NCI-H2029 treated with DMSO at 0.1 percent for 48 hours (cell line): Measurements from ENCODE around the gene B4GALT3.

Experiments used
- DNase-seq: peaks from one replicate; lab custom pipeline; 2025; lab: John Stamatoyannopoulos, UW

The B4GALT3 gene

GRCh38 chr1:161206411-161207140, 29.3 kb upstream of the B4GALT3 start:
- no peak for DNase-seq

GRCh38 chr1:161201836-161202712, 24.8 kb upstream of the B4GALT3 start, which contains the start of gene NDUFS2:
TSS of gene NDUFS2 (plus strand) at chr1:161202367. CDS start at chr1:161202386, 19 bp downstream.
- peak; percentile 92 for DNase-seq

- DNase-seq = no peak
Observed at GRCh38 chr1:161200992-161201835, 23.9 kb upstream of the B4GALT3 start.

GRCh38 chr1:161200421-161200991, 23.2 kb upstream of the B4GALT3 start:
- DNase-seq = no peak

- DNase-seq = no peak
Observed at GRCh38 chr1:161199506-161200139, 22.3 kb upstream of the B4GALT3 start.

GRCh38 chr1:161198897-161199431, 21.7 kb upstream of the B4GALT3 start, which contains the start of gene ADAMTS4:
TSS of gene ADAMTS4 (minus strand) at chr1:161199054. CDS start at chr1:161198627, 427 bp downstream.
- DNase-seq = no peak

- DNase-seq = no peak
Observed at GRCh38 chr1:161198194-161198896, 21.0 kb upstream of the B4GALT3 start.

- DNase-seq = no peak
Observed at GRCh38 chr1:161197560-161198193, 20.4 kb upstream of the B4GALT3 start.

- DNase-seq = no peak
Observed at GRCh38 chr1:161196521-161197451, 19.5 kb upstream of the B4GALT3 start.

GRCh38 chr1:161196111-161196510, 18.8 kb upstream of the B4GALT3 start:
- no peak for DNase-seq

GRCh38 chr1:161195171-161195570, 17.9 kb upstream of the B4GALT3 start:
- DNase-seq = no peak

- no peak for DNase-seq
Observed at GRCh38 chr1:161193561-161194235, 16.4 kb upstream of the B4GALT3 start.

GRCh38 chr1:161192476-161193465, 15.5 kb upstream of the B4GALT3 start:
- DNase-seq = peak; percentile 50

GRCh38 chr1:161191971-161192370, 14.7 kb upstream of the B4GALT3 start:
- no peak for DNase-seq

GRCh38 chr1:161190962-161191521, 13.7 kb upstream of the B4GALT3 start:
- no peak for DNase-seq

GRCh38 chr1:161189036-161189435, 11.7 kb upstream of the B4GALT3 start:
- DNase-seq = no peak
